Limb (tissue), 2 donors: ENCODE data around the gene OR1M1.
A peak's percentile ranks its signal among the peaks of the same experiment; 100 is the strongest.

Experiments used
- DNase-seq, 2 donors: peaks; one replicate each; pipeline ENCODE4 v3.0.0-alpha.2; 2016; ENCODE audit errors: extremely low spot score in 2 of 2

Gene OR1M1

GRCh38 chr19:9075064-9075949, 11.6 kb upstream of the OR1M1 start:
- peak; percentile 78 to 82 for DNase-seq

- peak; percentile 31 to 36 for DNase-seq
Observed at GRCh38 chr19:9076901-9077300, 10.0 kb upstream of the OR1M1 start.

- DNase-seq: no peak
Observed at GRCh38 chr19:9078651-9079050, 8.2 kb upstream of the OR1M1 start.

GRCh38 chr19:9107375-9107774, 20.5 kb downstream of the OR1M1 start, which contains the start of gene OR7G2:
Gene OR7G2 (minus strand): TSS chr19:9107475. CDS start chr19:9103243, 4,232 bp downstream.
- DNase-seq: no peak

GRCh38 chr19:9109959-9110358, 23.1 kb downstream of the OR1M1 start:
- DNase-seq: no peak

- DNase-seq: no peak
Observed at GRCh38 chr19:9115307-9115813, 28.5 kb downstream of the OR1M1 start, which contains the start of gene OR7G1. Gene OR7G1 (minus strand): TSS chr19:9115763. CDS start chr19:9115763, 0 bp downstream.

GRCh38 chr19:9116547-9116946, 29.7 kb downstream of the OR1M1 start:
- no peak for DNase-seq

- no peak for DNase-seq
Observed at GRCh38 chr19:9126900-9127405, 40.1 kb downstream of the OR1M1 start, which contains the start of gene OR7G3. Gene OR7G3 (minus strand): TSS chr19:9126950. CDS start chr19:9126950, 0 bp downstream.

GRCh38 chr19:9128171-9128570, 41.3 kb downstream of the OR1M1 start:
- no peak for DNase-seq

GRCh38 chr19:9130965-9131364, 44.1 kb downstream of the OR1M1 start:
- DNase-seq: no peak

GRCh38 chr19:9132422-9132821, 45.6 kb downstream of the OR1M1 start:
- no peak for DNase-seq

GRCh38 chr19:9139609-9140158, 52.8 kb downstream of the OR1M1 start:
- no peak for DNase-seq

GRCh38 chr19:9140159-9140874, 53.5 kb downstream of the OR1M1 start, which contains the start of gene ZNF317:
Gene ZNF317 (plus strand): TSS chr19:9140397. CDS start chr19:9156017, 15,620 bp downstream.
- DNase-seq: peak; percentile 93 to 96

- DNase-seq: no peak
Observed at GRCh38 chr19:9144920-9145319, 58.1 kb downstream of the OR1M1 start.
